ENCODE measurements around the gene SPEM2. TPM values are rescaled to one million over a fixed set of nuclear protein-coding genes. Genes with fewer than 3 reads are reported as not detected.

The SPEM2 gene
- total RNA-seq, 6 experiments from 2014 or later, result not detected

DNA sequence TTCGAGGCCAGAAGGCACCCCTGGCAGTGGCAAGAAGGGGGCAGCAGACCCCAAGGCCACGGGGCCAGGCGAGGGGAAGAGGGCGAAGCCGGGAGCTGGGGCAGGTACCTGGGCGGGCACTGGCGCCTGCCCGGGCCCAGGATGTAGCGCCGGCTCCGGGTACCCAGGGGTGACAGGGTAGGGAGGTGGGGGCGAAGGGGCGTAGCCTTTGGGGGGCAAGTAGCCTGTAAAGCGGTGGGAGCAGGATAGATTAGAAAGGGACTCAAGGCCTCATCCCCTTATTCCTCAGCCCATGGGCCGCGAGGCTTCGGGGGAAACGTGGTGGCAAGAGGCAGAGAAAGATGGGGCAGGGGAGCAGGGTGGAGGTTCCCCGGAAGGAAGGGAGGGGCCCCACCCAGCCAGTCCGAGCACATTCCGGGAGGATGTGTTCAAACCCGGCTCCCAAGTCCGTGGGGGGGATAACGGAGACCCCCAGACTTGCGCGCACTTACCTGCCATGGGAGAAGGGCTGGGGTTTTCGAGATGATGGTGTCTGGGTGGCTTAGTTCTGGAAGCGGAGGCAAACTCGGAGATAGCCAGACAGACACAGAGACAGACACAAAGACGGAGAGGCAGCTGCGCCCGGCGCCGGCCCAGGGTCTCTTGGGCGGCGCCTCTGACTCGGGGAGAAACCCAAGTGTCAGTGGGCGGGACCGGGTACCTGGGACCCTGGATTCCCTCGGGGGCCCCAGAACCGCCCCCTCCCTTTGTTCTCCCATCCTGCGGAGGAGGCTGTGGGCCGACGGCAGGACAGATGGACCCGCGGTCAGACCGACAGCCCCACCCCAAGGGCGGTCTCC is 31.6 kb upstream of the SPEM2 start:
- TF ChIP-seq CTCF (IDR thresholded peaks at IDR 0.05), result no peak
- TF ChIP-seq POLR2A (IDR thresholded peaks at IDR 0.05), result no peak
- Histone ChIP-seq H3K4me3 (peak overlapping the region; percentile 60 to 84 (median 63)), H3K27ac (peak overlapping the region; percentile 84 to 95 (median 92)), H3K4me1 (peaks cover 0 to 6% (median 0%) of the 10 kb centered on the region in 4 donors), H3K9me3 (no peaks in the 10 kb centered on the region), H3K36me3 (peaks cover 0 to 7% (median 0%) of the 10 kb centered on the region in 4 donors), H3K27me3 (no peaks in the 10 kb centered on the region)
- ATAC-seq (peak; percentile 6 to 19 (median 13)), DNase-seq (peak in 1 of 3 donors; percentile 59)
- 23% methylated on average over 18 of the region's 48 CpGs for WGBS (ENCODE audit: insufficient coverage, low coverage, low lambda C conversion rate, missing lambda C conversion rate)
- intact Hi-C loops (cut with DNase I), result no loop called here

GRCh38 chr17:7394452-7395191 is 30.8 kb upstream of the SPEM2 start, which contains the start of gene PLSCR3:
PLSCR3 (minus strand) TSS chr17:7394525; CDS start chr17:7394110, 415 bp downstream.
- H3K4me1 ChIP-seq, result peaks cover 0 to 6% (median 0%) of the 10 kb centered on the region in 4 donors
- DNase-seq, result peak; percentile 92 to 95 (median 94)
- peak; percentile 86 to 96 (median 93) for ATAC-seq
- H3K9me3 ChIP-seq, result no peaks in the 10 kb centered on the region
- TF ChIP-seq POLR2A (IDR thresholded peaks at IDR 0.05) (peak; percentile 90), CTCF (IDR thresholded peaks at IDR 0.05) (peak; percentile 17 to 36 (median 30))
- H3K4me3 ChIP-seq, result peak within 1 kb of the TSS; percentile 60 to 84 (median 63)
- no peaks in the 10 kb centered on the region for H3K27me3 ChIP-seq
- intact Hi-C loops (cut with DNase I), result no loop called here
- peaks cover 0 to 2% (median 0%) of the 10 kb centered on the region in 4 donors for H3K36me3 ChIP-seq
- 1% methylated on average over 17 of the region's 71 CpGs for WGBS (ENCODE audit: insufficient coverage, low coverage, low lambda C conversion rate, missing lambda C conversion rate)
- H3K27ac ChIP-seq, result peak within 1 kb of the TSS; percentile 84 to 95 (median 92)

GRCh38 chr17:7396147-7396546 is 29.3 kb upstream of the SPEM2 start:
- intact Hi-C loops (cut with DNase I), result no loop called here
- Histone ChIP-seq H3K36me3 (no peaks in the 10 kb centered on the region), H3K4me3 (no peak overlapping the region), H3K27me3 (no peaks in the 10 kb centered on the region), H3K9me3 (no peaks in the 10 kb centered on the region), H3K4me1 (peaks cover 0 to 6% (median 0%) of the 10 kb centered on the region in 4 donors), H3K27ac (no peak overlapping the region)
- peak in 1 of 3 donors; percentile 14 for DNase-seq
- ATAC-seq, result no peak
- no peak for TF ChIP-seq CTCF (IDR thresholded peaks at IDR 0.05)
- 100% methylated on average over 1 of the region's 4 CpGs for WGBS (ENCODE audit: insufficient coverage, low coverage, low lambda C conversion rate, missing lambda C conversion rate)

DNA sequence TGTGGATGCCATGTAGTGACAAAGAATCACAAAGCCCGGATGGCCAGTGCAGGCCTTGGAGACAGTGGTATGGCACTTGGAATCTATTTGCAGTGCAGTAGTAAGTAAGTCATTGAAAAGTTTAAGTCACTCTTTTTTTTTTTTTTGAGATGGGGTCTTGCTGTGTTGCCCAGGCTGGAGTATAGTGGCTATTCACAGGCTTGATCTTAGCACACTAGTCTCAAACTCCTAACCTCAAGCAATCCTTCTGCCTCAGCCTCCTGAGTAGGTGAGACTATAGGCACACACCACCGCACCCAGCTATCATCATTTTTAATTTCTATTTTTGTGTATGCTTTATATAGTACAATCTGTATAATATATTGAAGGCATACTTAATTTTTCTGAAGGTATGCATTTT is 26.8 kb upstream of the SPEM2 start:
- H3K27ac ChIP-seq, result no peak overlapping the region
- no peaks in the 10 kb centered on the region for H3K27me3 ChIP-seq
- WGBS (ENCODE audit: insufficient coverage, low coverage, low lambda C conversion rate, missing lambda C conversion rate), result 74% methylated on average over 2 of the region's 2 CpGs
- ATAC-seq (no peak), DNase-seq (no peak)
- intact Hi-C loops (cut with DNase I), result no loop called here
- no peaks in the 10 kb centered on the region for H3K9me3 ChIP-seq
- H3K36me3 ChIP-seq, result no peaks in the 10 kb centered on the region
- H3K4me3 ChIP-seq, result no peak overlapping the region
- TF ChIP-seq CTCF (IDR thresholded peaks at IDR 0.05) (no peak), POLR2A (IDR thresholded peaks at IDR 0.05) (no peak)
- peaks cover 0 to 16% (median 3%) of the 10 kb centered on the region in 4 donors for H3K4me1 ChIP-seq
